RWPE1 (cell line): ENCODE data around the gene UST.

Source experiments
- CTCF ChIA-PET: fragments of 350-600 bp; sonication (Branson Sonifier 250); formaldehyde crosslinking; extraction: SDS; loops from one replicate; lab custom pipeline; 2021; lab: Yijun Ruan, JAX
- POLR2A ChIA-PET: fragments of 400-600 bp; formaldehyde crosslinking; extraction: SDS; loops from one replicate; lab custom pipeline; 2020; ENCODE audit warnings: antibody characterized with exemption; ENCODE audit not compliant: low non-redundant PET; lab: Yijun Ruan, JAX
- DNase-seq: peaks from one replicate; pipeline ENCODE4 v3.0.0; 2012; ENCODE audit warnings: low spot score
- H3K27ac ChIP-seq: fragments of 450-650 bp; 2 replicates; pipeline ENCODE4 v1.5.1; 2017
- TF ChIP-seq, protein P1 (sequence below): fragments of 450-650 bp; conservative IDR thresholded peaks from 2 replicates; pipeline ENCODE4 v1.5.1; 2017; ENCODE audit warnings: low read depth, mild to moderate bottlenecking

The UST gene

DNA sequence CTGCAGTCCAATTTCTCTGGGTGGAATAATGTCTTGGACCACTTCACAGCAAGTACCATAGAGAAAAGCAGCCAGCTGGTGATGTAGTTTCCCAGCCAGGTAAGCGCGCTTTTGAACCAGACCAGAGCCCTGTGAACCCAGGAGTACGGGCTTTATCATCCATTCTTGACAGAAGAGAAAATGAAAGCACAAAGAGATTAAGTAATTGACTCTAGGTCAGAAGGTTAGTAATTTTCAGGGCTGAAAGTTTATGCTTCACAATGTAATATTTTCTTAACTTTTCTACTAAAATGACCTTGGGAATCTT, 7.1 kb upstream of the UST start:
- CTCF ChIA-PET, result no interaction called here

DNA sequence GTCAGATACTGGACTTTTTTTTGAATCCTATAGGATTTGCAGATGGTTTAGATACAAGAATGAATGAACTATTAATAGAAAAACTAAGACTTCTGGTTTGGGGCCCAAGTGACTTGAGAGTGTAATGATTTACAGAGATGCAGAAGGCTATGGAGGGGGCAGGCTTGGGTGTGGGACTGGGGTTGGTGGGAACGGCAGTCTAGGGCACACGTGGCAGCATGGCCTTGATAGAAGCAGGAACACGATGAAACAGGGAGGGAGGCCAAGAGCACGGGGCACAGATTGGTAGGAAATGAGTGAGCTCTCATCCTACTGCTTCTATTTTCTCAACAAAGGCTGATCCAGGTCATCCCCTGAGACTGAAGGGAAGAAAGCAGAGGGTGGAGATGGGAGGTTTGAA, 3.4 kb upstream of the UST start:
- no peak for DNase-seq
- CTCF ChIA-PET, result no interaction called here
- no peak overlapping the region for H3K27ac ChIP-seq
- TF ChIP-seq, protein P1, sequence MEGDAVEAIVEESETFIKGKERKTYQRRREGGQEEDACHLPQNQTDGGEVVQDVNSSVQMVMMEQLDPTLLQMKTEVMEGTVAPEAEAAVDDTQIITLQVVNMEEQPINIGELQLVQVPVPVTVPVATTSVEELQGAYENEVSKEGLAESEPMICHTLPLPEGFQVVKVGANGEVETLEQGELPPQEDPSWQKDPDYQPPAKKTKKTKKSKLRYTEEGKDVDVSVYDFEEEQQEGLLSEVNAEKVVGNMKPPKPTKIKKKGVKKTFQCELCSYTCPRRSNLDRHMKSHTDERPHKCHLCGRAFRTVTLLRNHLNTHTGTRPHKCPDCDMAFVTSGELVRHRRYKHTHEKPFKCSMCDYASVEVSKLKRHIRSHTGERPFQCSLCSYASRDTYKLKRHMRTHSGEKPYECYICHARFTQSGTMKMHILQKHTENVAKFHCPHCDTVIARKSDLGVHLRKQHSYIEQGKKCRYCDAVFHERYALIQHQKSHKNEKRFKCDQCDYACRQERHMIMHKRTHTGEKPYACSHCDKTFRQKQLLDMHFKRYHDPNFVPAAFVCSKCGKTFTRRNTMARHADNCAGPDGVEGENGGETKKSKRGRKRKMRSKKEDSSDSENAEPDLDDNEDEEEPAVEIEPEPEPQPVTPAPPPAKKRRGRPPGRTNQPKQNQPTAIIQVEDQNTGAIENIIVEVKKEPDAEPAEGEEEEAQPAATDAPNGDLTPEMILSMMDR, result no peak
- POLR2A ChIA-PET, result no interaction called here

More for the DNA sequence above, 7.1 kb upstream of the UST start:
- POLR2A ChIA-PET, result no interaction called here
- no peak for DNase-seq
- TF ChIP-seq, protein P1, result no peak
- H3K27ac ChIP-seq, result no peak overlapping the region

DNA sequence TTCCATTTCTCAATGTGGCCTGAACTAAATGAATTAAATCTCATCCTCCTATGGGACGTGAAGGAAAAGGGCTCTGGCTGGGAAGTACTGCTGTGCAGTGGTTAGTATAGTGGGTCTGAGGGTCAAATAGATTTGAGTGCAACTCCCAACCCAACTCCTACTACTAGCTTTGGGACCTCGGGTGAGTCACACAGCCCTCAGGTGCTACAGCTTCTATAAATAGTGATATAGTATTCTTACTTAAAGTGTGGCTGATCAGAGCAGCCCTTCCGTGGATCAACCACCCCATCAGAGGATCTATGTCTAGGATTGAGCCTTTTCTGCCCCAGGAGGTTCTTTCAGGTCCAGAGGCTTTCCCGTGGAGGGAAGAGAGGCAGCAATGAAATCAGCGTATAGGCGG, 904 bp upstream of the UST start:
- ChIA-PET POLR2A (no interaction called here), CTCF (interaction anchor here (0.6 kb wide), 1 partner anchor 205 kb away, joined by 3 read pairs; no protein-coding TSS in a partner anchor)
- H3K27ac ChIP-seq, result peak overlapping the region; percentile 85
- TF ChIP-seq, protein P1, result no peak
- no peak for DNase-seq

DNA sequence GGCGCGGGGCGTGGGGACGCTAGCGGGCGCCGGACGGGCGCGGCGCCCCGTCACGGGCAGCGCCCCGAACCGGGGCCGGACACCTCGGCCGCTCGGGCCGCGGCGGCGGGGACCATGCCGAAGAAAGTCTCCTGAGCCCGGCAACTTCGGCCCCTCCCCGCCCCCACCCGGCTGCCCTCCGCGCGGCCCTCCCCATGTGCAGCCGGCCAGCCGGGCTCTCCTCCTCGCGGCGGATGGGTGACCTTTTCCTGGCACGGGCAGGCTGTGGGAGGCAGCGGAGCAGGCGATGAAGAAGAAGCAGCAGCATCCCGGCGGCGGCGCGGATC, 278 bp downstream of the UST start:
- ChIA-PET POLR2A (no interaction called here), CTCF (no interaction called here)
- TF ChIP-seq, protein P1, result no peak
- peak overlapping the region; percentile 85 for H3K27ac ChIP-seq
- no peak for DNase-seq

DNA sequence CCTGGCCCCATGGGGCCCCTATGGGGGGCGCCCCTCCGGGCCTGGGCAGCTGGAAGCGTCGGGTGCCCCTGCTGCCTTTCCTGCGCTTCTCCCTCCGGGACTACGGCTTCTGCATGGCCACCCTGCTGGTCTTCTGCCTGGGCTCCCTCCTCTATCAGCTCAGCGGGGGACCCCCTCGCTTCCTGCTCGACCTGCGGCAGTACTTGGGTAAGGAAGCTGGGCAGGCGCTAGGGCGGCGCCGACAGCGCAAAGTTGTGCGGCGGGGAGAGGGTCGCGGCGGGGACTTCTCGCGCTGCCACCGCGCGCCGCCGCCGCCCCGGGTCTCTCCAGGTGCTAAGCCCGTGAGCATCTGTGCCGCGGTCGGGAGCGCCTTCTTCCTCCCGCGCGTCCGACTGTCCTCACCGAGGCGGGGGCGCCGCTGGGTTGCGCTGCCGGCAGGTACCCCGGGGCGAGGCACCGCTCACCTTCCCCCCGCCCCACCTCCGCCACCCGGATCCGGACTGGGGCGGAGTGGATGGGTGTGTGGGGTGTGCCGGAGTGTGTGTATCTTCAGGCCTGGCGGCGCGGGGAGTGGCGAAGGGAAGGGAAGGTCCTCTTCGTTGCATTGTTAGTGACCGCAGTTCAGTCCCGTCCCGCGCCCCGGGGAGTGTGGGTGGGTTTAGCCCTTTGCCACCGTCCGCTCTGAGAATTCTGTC, 788 bp downstream of the UST start:
- ChIA-PET POLR2A (no interaction called here), CTCF (interaction anchor here (0.6 kb wide), 2 partner anchors 48 to 201 kb away, joined by 3 to 4 read pairs; no protein-coding TSS in a partner anchor)
- peak; percentile 44 for DNase-seq
- TF ChIP-seq, protein P1, result no peak
- H3K27ac ChIP-seq, result peak overlapping the region; percentile 85

DNA sequence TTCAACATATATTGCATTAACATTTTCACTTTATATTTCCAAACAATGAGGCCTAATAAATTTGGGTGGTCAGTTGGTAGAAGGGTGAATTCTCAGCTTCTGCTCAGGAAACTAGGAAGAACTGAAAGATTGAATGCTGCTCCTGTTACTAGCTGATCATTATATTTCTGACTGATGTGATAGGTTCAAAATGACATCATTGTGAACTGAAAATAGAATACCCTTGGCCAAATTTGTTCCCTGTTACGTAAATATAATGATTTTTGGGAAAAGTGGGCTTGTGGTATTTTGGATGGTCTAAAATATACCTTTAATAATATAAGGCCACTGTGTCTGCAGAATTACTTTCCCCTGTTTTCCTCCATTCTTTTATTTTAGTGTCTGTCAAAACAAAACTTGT, 2.8 kb downstream of the UST start:
- CTCF ChIA-PET, result no interaction called here
- no peak for DNase-seq
- TF ChIP-seq, protein P1, result no peak
- no peak overlapping the region for H3K27ac ChIP-seq
- POLR2A ChIA-PET, result no interaction called here
